ENCODE measurements around the gene PRC1. TPM values are rescaled to one million over a fixed set of nuclear protein-coding genes. Genes with fewer than 3 reads are reported as not detected.

The PRC1 gene
- polyA plus RNA-seq, 1 donor (not counting 4 experiments of a cell fraction or from before 2014, with no cell fraction given): 105 TPM

DNA sequence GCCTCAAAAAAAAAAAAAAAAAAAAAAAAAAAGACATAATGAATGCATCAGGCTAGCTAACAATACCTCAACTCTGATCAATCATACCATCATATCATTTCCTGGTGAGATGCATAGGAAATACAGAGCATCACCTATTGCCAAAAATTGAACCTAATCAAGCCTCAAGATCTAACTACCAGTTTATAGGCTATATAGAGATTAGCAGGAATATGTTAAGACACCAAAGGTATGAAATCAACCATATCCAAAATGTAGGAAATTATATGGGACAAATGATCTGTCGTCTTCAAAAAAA lies 28.4 kb upstream of the PRC1 start:
- Histone ChIP-seq H3K4me2 (ENCODE audit: control insufficient read depth, extremely low read depth, insufficient read depth, low read depth, low read length) (peak overlapping the region; percentile 84), H3K27ac (ENCODE audit: control insufficient read depth, insufficient read depth, low read length) (peak overlapping the region; percentile 74), H3K9me1 (ENCODE audit: control insufficient read depth, extremely low read depth, insufficient read depth, low read length) (no peaks in the 10 kb centered on the region), H3K4me1 (ENCODE audit: control insufficient read depth, extremely low read depth, insufficient read depth, low read length) (peaks cover 13% of the 10 kb centered on the region), H3K36me3 (ENCODE audit: control insufficient read depth in 2 of 2, extremely low read depth in 1 of 2, insufficient read depth in 2 of 2, low read length in 2 of 2) (peaks cover 2 to 7% of the 10 kb centered on the region in 2 experiments), H3K27me3 (ENCODE audit: control insufficient read depth, extremely low read depth, insufficient read depth, low read length) (no peaks in the 10 kb centered on the region), H3K9ac (ENCODE audit: control insufficient read depth, extremely low read depth, insufficient read depth, low read length) (peak overlapping the region; percentile 84), H4K20me1 (ENCODE audit: control insufficient read depth, extremely low read depth, insufficient read depth, low read length) (no peaks in the 10 kb centered on the region), H3K79me2 (ENCODE audit: control insufficient read depth, insufficient read depth, low read length) (peaks cover 33% of the 10 kb centered on the region), H3K9me3 (ENCODE audit: control insufficient read depth, low read depth, low read length) (no peaks in the 10 kb centered on the region), H3K4me3 (ENCODE audit: control insufficient read depth in 2 of 3, extremely low read depth in 1 of 3, insufficient read depth in 2 of 3, low read depth in 1 of 3, low read length in 3 of 3) (peak overlapping the region; percentile 83 to 96 (median 92)), H2AFZ (ENCODE audit: control insufficient read depth, low read length) (peak overlapping the region; percentile 96)
- FAIRE-seq: no peak
- dilution Hi-C loops (cut with MboI; ENCODE audit: extremely low pct_ligation_motif_present, low sequenced_read_pairs): no loop called here
- no peak for TF ChIP-seq EZH2 (IDR thresholded peaks at IDR 0.05; ENCODE audit: low read length)
- TF ChIP-seq, protein P1, sequence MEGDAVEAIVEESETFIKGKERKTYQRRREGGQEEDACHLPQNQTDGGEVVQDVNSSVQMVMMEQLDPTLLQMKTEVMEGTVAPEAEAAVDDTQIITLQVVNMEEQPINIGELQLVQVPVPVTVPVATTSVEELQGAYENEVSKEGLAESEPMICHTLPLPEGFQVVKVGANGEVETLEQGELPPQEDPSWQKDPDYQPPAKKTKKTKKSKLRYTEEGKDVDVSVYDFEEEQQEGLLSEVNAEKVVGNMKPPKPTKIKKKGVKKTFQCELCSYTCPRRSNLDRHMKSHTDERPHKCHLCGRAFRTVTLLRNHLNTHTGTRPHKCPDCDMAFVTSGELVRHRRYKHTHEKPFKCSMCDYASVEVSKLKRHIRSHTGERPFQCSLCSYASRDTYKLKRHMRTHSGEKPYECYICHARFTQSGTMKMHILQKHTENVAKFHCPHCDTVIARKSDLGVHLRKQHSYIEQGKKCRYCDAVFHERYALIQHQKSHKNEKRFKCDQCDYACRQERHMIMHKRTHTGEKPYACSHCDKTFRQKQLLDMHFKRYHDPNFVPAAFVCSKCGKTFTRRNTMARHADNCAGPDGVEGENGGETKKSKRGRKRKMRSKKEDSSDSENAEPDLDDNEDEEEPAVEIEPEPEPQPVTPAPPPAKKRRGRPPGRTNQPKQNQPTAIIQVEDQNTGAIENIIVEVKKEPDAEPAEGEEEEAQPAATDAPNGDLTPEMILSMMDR (optimal IDR thresholded peaks at IDR 0.05 in 1 of 3, IDR thresholded peaks at IDR 0.05 in 1 of 3, conservative IDR thresholded peaks at IDR 0.05 in 1 of 3; ENCODE audit: extremely low read depth in 1 of 3, insufficient read depth in 2 of 3, low read length in 3 of 3): no peak
- no peak for DNase-seq (ENCODE audit: low read depth, low spot score)

DNA sequence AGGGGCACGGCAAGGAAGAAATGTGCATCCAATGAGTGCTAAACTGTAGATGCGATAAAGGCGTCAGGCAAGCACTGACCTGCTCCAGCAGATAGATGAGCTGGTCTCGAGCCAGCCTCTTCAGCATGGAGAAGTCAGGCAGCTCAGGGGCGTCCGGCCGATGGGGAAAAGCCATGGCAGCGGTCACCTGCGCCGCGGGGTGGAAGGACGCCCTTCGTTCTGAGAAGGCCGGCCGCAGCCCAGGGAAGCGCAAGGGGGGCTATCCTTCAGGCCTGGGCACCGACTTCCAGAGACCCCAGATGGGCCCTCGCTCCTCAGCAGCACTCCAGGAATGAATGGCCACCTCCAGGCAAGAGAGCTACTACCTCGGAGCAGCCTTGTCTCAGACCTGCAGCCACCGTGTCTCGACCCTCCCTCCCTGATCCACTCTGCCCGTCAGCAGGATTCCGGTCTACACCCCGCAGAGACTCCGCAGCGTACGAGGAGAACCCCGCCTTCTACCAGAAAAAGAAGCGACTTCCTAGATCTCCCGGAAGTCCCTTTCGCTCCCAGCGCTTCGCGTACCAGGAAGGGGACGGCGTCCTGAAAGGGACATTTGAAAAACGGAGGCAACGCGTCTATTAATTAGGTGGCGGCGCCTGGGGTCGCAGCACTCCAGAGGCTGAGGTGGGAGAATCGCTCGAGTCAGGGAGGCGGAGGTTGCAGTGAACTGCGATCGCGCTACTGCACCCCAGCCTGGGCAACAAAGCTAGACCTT lies 27.9 kb upstream of the PRC1 start, which contains the start of gene VPS33B:
Gene VPS33B, minus strand, starts transcription at position 520 of the 757 bp plus-strand sequence. Its CDS starts 345 bp downstream, at position 175.
- no peaks in the 10 kb centered on the region for H4K20me1 ChIP-seq (ENCODE audit: control insufficient read depth, extremely low read depth, insufficient read depth, low read length)
- H3K4me3 ChIP-seq (ENCODE audit: control insufficient read depth in 2 of 3, extremely low read depth in 1 of 3, insufficient read depth in 2 of 3, low read depth in 1 of 3, low read length in 3 of 3): peak within 1 kb of the TSS; percentile 83 to 96 (median 92)
- H3K4me2 ChIP-seq (ENCODE audit: control insufficient read depth, extremely low read depth, insufficient read depth, low read depth, low read length): peak within 1 kb of the TSS; percentile 84
- H3K4me1 ChIP-seq (ENCODE audit: control insufficient read depth, extremely low read depth, insufficient read depth, low read length): peaks cover 13% of the 10 kb centered on the region
- H3K9me3 ChIP-seq (ENCODE audit: control insufficient read depth, low read depth, low read length): no peaks in the 10 kb centered on the region
- H3K36me3 ChIP-seq (ENCODE audit: control insufficient read depth in 2 of 2, extremely low read depth in 1 of 2, insufficient read depth in 2 of 2, low read length in 2 of 2): peaks cover 2 to 11% of the 10 kb centered on the region in 2 experiments
- FAIRE-seq (peak; percentile 72), DNase-seq (ENCODE audit: low read depth, low spot score) (peak; percentile 60)
- H3K27me3 ChIP-seq (ENCODE audit: control insufficient read depth, extremely low read depth, insufficient read depth, low read length): no peaks in the 10 kb centered on the region
- H3K79me2 ChIP-seq (ENCODE audit: control insufficient read depth, insufficient read depth, low read length): peaks cover 38% of the 10 kb centered on the region
- TF ChIP-seq, protein P1 (optimal IDR thresholded peaks at IDR 0.05 in 1 of 3, IDR thresholded peaks at IDR 0.05 in 1 of 3, conservative IDR thresholded peaks at IDR 0.05 in 1 of 3; ENCODE audit: extremely low read depth in 1 of 3, insufficient read depth in 2 of 3, low read length in 3 of 3): peak in 1 of 3 experiments; percentile 5
- no peak for TF ChIP-seq EZH2 (IDR thresholded peaks at IDR 0.05; ENCODE audit: low read length)
- H3K27ac ChIP-seq (ENCODE audit: control insufficient read depth, insufficient read depth, low read length): peak within 1 kb of the TSS; percentile 74
- H3K9ac ChIP-seq (ENCODE audit: control insufficient read depth, extremely low read depth, insufficient read depth, low read length): peak within 1 kb of the TSS; percentile 84
- dilution Hi-C loops (cut with MboI; ENCODE audit: extremely low pct_ligation_motif_present, low sequenced_read_pairs): no loop called here
- H2AFZ ChIP-seq (ENCODE audit: control insufficient read depth, low read length): peak within 1 kb of the TSS; percentile 96
- H3K9me1 ChIP-seq (ENCODE audit: control insufficient read depth, extremely low read depth, insufficient read depth, low read length): no peaks in the 10 kb centered on the region
